GM12873 (cell line): Measurements from ENCODE around the gene ZNF710.
A peak's percentile ranks its signal among the peaks of the same experiment; 100 is the strongest.

Source experiments
- TF ChIP-seq, protein P1 (sequence below): IDR thresholded peaks from 2 replicates; pipeline ENCODE4 v1.5.1; 2012; ENCODE audit warnings: low read depth, mild to moderate bottlenecking, moderate library complexity, low read length, control low read depth; ENCODE audit not compliant: insufficient read depth; ENCODE audit errors: missing control alignments

ZNF710 gene

DNA sequence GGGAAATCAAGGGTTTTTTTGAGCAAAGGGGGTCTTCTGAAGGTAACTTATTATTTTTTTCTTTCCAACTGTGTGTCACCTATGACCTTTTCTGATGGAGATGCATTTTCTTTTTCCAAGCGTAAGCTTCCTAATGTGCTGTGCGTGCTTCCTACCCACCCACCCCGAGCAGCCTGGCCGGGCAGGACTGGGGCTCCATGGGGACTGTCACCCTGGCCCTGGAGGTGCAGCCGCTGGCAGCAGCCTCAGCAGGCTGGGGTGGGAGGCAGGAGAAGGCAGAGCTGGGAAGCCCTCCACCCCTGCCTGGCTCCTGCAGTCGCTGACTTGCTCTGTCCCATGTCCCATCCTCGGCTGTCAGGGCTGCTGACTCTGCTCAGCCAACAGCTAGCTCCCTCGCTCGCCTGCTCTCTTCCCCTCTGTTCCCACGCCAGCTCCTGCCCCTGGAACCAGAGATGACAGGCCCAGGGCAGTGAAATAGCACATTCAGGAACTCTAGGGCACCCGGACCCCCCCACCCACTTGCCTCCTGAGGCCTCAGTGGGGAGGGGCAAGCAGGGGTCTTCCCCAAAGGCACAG is 79.8 kb downstream of the ZNF710 start:
- TF ChIP-seq, protein P1, sequence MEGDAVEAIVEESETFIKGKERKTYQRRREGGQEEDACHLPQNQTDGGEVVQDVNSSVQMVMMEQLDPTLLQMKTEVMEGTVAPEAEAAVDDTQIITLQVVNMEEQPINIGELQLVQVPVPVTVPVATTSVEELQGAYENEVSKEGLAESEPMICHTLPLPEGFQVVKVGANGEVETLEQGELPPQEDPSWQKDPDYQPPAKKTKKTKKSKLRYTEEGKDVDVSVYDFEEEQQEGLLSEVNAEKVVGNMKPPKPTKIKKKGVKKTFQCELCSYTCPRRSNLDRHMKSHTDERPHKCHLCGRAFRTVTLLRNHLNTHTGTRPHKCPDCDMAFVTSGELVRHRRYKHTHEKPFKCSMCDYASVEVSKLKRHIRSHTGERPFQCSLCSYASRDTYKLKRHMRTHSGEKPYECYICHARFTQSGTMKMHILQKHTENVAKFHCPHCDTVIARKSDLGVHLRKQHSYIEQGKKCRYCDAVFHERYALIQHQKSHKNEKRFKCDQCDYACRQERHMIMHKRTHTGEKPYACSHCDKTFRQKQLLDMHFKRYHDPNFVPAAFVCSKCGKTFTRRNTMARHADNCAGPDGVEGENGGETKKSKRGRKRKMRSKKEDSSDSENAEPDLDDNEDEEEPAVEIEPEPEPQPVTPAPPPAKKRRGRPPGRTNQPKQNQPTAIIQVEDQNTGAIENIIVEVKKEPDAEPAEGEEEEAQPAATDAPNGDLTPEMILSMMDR, result no peak

GRCh38 chr15:90082140-90082715 is 81.1 kb downstream of the ZNF710 start:
- TF ChIP-seq, protein P1, result no peak

GRCh38 chr15:90083419-90083818 is 82.3 kb downstream of the ZNF710 start:
- TF ChIP-seq, protein P1, result no peak

DNA sequence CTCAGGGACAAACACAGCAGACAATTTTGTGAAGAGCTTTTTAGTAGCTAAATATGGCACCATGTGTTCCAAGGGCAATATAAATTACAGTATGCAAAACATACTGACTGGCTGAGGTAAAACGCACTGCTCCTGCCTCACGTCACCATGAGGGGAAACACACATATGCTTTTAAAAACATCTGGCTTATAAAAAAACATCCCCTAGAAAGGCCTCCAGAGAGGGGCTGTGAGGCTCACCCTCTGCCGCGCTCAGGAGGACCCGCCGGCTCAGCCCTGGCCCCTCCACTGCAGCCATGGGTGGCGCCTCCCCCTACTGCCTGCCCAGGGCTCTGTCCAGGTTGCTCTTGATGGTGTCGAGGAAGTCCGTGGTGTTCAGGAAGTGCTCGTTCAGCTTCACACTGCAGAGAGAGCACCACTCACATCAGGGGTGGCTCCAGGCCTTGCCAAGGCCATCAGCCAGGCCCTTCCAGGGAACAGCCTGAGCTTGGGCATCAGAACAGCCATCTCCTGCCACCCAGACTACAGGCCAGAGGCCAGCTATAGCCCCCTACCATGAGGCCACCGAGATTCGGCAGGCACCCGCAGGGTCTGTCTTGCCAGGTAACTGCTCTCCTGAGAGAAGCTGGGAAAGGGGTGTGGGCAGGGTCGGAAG is 83.0 kb downstream of the ZNF710 start:
- TF ChIP-seq, protein P1, result no peak

DNA sequence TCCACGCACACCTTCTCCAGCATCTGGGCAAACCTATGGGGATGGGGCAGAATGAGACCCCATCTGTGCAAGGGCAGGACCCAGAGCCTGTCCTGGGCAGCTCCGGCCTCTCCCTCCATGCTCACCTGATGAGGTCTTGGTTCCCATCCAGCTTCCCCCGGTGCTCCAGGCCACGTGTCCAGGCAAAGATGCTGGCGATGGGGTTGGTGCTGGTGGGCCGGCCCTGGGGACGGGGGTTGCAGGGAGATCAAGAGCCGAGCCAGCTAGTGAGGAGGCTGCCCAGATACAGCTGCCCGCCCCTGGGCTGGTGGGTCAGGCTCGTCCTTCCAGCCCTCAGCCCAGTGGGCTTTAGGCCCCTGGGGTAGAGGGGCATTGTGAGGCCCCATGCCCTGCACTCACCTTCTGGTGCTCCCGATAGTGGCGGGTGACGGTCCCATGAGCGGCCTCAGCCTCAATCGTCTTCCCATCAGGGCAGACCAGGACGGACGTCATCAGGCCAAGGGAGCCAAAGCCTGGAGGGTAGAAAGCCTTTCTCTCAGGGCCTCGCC is 83.8 kb downstream of the ZNF710 start:
- TF ChIP-seq, protein P1, result no peak

DNA sequence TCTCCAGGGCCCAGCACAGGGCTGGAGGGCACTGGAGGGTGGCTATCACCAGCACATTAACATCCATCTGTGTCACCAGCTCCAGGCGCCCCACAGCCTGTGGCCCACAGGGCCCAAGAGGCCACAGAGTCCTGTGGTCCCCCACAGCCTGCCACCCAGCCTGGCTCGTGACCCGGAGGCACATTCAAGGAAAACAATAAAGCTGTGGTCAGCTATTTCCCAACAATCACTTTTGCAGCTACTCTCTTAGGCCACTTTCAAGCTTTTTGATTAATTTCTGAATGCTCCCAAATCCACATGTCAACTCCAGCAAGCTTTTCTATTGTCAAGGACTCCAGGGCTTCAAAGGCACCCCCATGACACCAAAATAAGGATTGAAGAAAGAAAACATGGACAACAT is 84.4 kb downstream of the ZNF710 start:
- TF ChIP-seq, protein P1, result no peak

DNA sequence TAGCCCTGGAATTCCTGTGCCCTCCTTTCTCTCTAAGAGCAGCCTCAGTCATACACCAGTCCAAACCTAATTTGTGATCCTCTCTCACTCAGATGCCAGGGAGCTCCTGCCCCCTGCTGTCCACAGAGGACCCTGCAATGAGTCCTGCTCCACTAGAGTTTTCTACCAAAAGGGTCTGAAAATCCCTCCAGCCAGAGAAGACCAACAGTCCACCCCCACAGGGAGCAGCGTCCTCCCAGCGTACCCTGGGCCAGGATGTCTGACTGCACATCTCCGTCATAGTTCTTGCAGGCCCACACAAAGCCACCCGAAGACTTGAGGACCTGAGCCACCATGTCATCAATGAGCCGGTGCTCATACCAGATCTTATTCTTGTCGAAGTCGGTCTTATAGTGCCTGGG is 85.7 kb downstream of the ZNF710 start:
- TF ChIP-seq, protein P1, result peak; percentile 83
